ENCODE measurements around the gene ARID3A. TPM values are rescaled to one million over a fixed set of nuclear protein-coding genes. Genes with fewer than 3 reads are reported as not detected.

The ARID3A gene
- total and polyA plus RNA-seq, 2 of the 8 experiments (the other 6 are each of a cell fraction or from before 2014, with no cell fraction given) = 40.5 to 77.4 TPM

- Histone ChIP-seq H3K9ac (replicated peaks in 1 of 4; ENCODE audit: extremely low read depth in 1 of 4, low read depth in 3 of 4, low read length in 3 of 4) (no peak overlapping the region; a peak in 1 of 7 replicates), H3K79me2 (ENCODE audit: control insufficient read depth in 1 of 2, insufficient read depth in 2 of 2, low read length in 2 of 2) (no peaks in the 10 kb centered on the region), H3K4me2 (ENCODE audit: insufficient read depth in 1 of 2, low read depth in 2 of 2, low read length in 2 of 2) (no peak overlapping the region), H2AFZ (ENCODE audit: low read length) (no peak overlapping the region), H2BK12ac (ENCODE audit: low read depth, low read length) (no peak overlapping the region), H3K14ac (ENCODE audit: insufficient read length) (no peak overlapping the region), H3K9me3 (ENCODE audit: insufficient read depth in 2 of 2, low read depth in 1 of 2, low read length in 1 of 2) (no peaks in the 10 kb centered on the region), H2BK20ac (ENCODE audit: low read length) (no peak overlapping the region), H2BK120ac (replicated peaks; ENCODE audit: low read depth, low read length) (no peak overlapping the region), H4K8ac (ENCODE audit: extremely low read depth, insufficient read depth, low read length) (no peak overlapping the region; the same call in 1 of the 2 replicates), H2BK5ac (ENCODE audit: low read depth, low read length) (no peak overlapping the region), H3K79me1 (ENCODE audit: low read depth, low read length) (no peaks in the 10 kb centered on the region), H4K20me1 (replicated peaks in 1 of 2; ENCODE audit: control insufficient read depth in 1 of 2, insufficient read depth in 2 of 2, low read length in 2 of 2) (peaks cover 0 to 4% of the 10 kb centered on the region in 2 experiments), H3K27me3 (replicated peaks in 1 of 4; ENCODE audit: control insufficient read depth in 3 of 4, extremely low read depth in 1 of 4, insufficient read depth in 3 of 4, low read length in 3 of 4) (peaks cover 6 to 33% (median 19%) of the 10 kb centered on the region in 4 experiments), H3K27ac (ENCODE audit: low read depth, low read length) (no peak overlapping the region), H3K23me2 (ENCODE audit: low read depth, low read length) (peaks cover 4% of the 10 kb centered on the region; the same call in 1 of the 2 replicates), H3K23ac (ENCODE audit: insufficient read length) (no peak overlapping the region), H4K5ac (ENCODE audit: insufficient read length, low read depth, low read length) (no peak overlapping the region), H2BK15ac (ENCODE audit: low read length) (no peak overlapping the region), H4K91ac (replicated peaks; ENCODE audit: insufficient read length, low read length) (no peak overlapping the region), H3K4me1 (replicated peaks in 1 of 4; ENCODE audit: control insufficient read depth in 3 of 4, insufficient read depth in 4 of 4, low read length in 3 of 4) (peaks cover 0 to 10% (median 6%) of the 10 kb centered on the region in 4 experiments; a peak in 3 of 7 replicates), H3K18ac (ENCODE audit: extremely low read depth, low read length) (no peak overlapping the region), H3K4me3 (ENCODE audit: extremely low read depth in 1 of 4, insufficient read depth in 2 of 4, low read depth in 3 of 4, low read length in 4 of 4) (no peak overlapping the region), H3K4ac (replicated peaks; ENCODE audit: insufficient read length, low read depth, low read length) (no peak overlapping the region), H2AK5ac (ENCODE audit: low read depth, low read length) (no peak overlapping the region), H3K36me3 (ENCODE audit: control insufficient read depth in 2 of 4, insufficient read depth in 4 of 4, low read length in 3 of 4) (no peaks in the 10 kb centered on the region; a peak in 2 of 8 replicates), H3K56ac (replicated peaks; ENCODE audit: insufficient read length, low read depth, low read length) (no peak overlapping the region)
- TF ChIP-seq EP300 (IDR thresholded peaks at IDR 0.05; ENCODE audit: borderline replicate concordance in 1 of 2, low read depth in 2 of 2, low read length in 2 of 2) (no peak), MAFK (IDR thresholded peaks at IDR 0.05; ENCODE audit: low read depth, low read length) (no peak), SRF (IDR thresholded peaks at IDR 0.05; ENCODE audit: low read depth, low read length) (no peak), RBBP5 (IDR thresholded peaks at IDR 0.05; ENCODE audit: borderline replicate concordance, low read depth, low read length) (no peak), CBX5 (IDR thresholded peaks at IDR 0.05; ENCODE audit: low read depth, low read length) (no peak)
- FAIRE-seq (no peak), DNase-seq (ENCODE audit: low read depth in 1 of 2, low spot score in 2 of 2) (no peak)
- POLR2A ChIA-PET (ENCODE audit: partially characterized antibody) = interaction anchor here (1.0 to 7.3 kb wide), 3 partner anchors 8 to 39 kb away, joined by 3 to 81 read pairs (median 4); partner anchors contain the start of gene WDR18
- 93% methylated on average over 3 of the region's 3 CpGs; no CpG with 5 or more reads in 1 of the 2 experiments for WGBS, 2 experiments (ENCODE audit: extremely low coverage in 1 of 2, insufficient coverage in 1 of 2, insufficient read length in 1 of 2, insufficient replicate concordance in 2 of 2, low coverage in 1 of 2, low lambda C conversion rate in 2 of 2, missing lambda C conversion rate in 1 of 2)
- CTCF ChIA-PET (ENCODE audit: partially characterized antibody) = interaction anchor here (0.6 to 2.3 kb wide), 7 partner anchors 18 to 136 kb away, joined by 3 to 13 read pairs (median 4); partner anchors contain the start of gene ARHGAP45
Measured at GRCh38 chr19:999379-999719, 73.5 kb downstream of the ARID3A start.
